SW480 (cell line): ENCODE results near the gene C3orf49.

Experiments
- DNase-seq: peaks from one replicate; pipeline ENCODE4 v3.0.0-alpha.2; 2016; ENCODE audit warnings: low spot score

Gene C3orf49

DNA sequence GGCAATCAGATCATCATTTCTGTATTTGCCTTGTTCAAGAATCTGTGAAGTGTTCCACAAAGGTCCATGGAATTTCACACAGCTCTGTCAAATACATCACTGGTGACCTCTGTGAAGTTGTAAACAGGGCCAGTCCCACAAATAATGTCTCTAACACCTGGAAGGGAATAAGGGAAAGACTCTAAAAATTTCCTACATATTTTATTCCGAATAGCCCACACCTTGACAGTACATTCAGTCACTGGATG lies at the start of gene C3orf49:
Gene C3orf49, plus strand, starts transcription at position 149 of the 248 bp plus-strand sequence. CDS start 173 bp downstream, outside the sequence.
- DNase-seq, result no peak

DNA sequence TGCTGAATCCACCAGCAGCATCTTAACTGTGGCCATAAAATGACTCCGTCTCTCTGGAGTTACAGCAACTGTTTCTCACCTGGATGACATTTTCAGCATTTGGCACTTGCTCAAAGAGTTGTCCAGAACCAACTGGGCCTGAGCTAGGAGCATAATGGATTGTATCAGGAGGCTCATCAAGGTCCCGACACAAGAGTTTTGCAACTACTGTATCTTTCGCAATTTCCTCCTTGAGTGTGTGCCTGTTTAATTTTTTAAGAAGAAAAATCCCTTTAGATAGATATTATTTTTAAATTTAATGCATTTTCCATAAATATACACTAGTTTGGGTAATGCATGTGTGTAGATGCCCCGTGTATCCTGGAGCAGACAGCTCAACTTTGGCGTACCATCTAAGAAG lies 44.3 kb upstream of the C3orf49 start:
- DNase-seq, result no peak

DNA sequence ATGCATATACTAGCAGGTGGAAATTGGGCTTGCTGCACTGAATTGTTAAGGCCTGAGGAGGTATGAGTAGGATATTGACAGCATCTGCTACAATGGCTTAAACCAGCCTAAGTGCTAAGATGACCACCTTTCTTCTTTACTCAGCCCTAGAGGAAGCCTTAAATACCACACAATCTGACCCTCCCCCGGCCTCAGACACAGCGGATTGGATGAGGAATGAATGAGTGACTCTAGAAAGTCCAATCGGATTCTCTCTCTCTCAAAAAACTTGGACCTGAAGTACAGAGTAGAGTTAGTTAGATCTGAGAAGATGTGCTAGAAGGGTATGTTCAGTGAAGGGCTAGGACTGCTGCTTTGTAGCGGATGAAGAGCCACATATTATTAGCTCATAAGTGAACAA lies 39.9 kb upstream of the C3orf49 start:
- no peak for DNase-seq

GRCh38 chr3:63791974-63792373 lies 27.1 kb upstream of the C3orf49 start:
- DNase-seq, result peak; percentile 11

DNA sequence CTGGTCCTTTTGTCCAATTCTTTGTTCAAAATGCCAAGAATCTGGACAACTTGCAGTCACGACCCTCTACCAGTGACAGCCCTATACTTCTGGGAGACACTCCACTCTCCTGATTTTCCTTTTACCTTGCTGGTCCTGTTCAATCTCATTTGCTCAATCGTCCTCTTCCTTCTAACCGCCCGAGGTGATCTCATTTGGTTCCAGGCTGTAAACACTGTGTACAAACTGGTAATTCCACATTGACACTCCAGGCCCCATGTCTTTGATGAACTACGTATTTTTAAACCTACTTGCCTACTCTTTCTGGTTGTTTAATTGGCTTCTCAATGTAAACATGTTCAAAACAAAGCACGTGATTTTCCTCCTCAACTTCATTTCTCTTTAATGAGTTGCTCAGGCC lies 23.7 kb upstream of the C3orf49 start:
- no peak for DNase-seq

GRCh38 chr3:63798544-63798943 lies 20.6 kb upstream of the C3orf49 start:
- DNase-seq, result no peak

GRCh38 chr3:63798949-63799348 lies 20.1 kb upstream of the C3orf49 start:
- no peak for DNase-seq

DNA sequence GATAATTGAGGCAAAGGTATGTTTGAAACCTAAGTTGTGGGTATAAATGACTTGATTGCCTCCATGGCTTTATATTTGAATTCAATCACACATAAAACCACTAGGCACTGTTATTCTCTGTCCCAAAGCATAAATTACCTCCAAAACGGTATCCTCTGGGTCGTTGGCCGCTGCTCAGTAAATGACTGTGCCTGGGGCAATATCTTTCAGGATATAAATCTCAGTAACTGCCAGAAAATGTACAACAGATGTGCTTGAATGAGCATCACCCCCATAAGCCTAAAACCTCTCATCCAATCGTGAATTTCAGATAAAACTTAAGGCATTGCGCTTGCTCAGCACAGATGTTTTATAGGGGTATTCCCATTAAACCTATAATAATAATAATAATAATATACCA lies 19.0 kb upstream of the C3orf49 start:
- no peak for DNase-seq

- DNase-seq, result no peak
These were observed 15.2 kb upstream of the C3orf49 start for GRCh38 chr3:63803911-63804310.

GRCh38 chr3:63807961-63808565 lies 11.0 kb upstream of the C3orf49 start:
- DNase-seq, result no peak

- no peak for DNase-seq
These were observed 10.5 kb upstream of the C3orf49 start for GRCh38 chr3:63808633-63809032.

DNA sequence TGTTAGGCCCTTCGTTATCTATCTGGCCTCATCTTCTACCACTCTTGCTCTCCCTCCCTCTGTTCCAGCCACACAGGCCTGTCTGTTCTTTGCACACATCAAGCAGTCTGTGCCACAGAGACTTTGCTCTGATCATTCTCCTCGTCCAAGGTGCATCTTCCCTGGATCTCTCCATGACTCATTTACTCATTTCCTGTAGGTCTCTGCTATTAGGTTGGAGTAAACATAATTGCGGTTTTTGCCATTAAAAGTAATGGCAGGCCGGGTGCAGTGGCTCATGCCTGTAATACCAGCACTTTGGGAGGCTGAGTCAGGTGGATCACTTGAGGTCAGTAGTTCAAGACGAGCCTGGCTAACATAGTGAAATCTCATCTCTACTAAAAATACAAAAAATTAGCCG lies 9.5 kb upstream of the C3orf49 start:
- DNase-seq, result peak; percentile 84

DNA sequence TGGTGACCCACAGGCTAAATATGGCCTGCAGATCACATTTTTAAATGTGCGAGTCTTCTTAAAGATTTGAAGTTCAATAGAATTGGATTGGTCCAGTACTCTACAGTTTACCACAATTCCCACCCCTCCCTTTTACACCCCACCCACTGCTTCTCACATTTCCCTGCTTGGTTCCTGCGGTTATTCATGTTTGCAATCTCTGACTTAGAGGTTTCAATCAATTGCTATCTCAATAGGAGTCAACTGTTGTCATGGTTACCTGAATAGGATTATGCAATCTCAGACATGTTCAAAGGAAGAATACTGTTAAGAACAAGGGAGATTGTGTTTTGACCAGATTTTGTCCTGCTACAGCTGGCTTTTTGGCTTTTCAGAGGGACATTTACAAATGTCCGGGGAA lies 4.9 kb upstream of the C3orf49 start:
- no peak for DNase-seq

DNA sequence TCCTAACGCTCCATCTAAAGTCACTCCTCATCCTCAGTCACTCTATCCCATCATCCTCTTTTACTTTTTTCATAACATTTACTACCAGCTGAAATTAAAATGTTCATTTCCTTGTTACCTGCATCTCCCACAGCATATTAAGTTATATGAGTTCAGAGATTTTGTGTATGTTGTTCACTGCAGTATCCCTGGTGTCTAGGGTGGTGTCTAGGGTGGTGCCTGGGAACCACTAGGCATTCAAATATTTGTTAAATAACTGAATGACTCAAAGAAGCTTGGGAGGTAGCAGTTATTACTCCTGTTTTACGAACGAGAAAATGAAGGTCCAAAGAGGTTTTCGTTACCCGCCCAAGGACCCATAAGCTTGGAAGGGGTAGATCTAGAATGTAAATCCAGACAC lies 1.9 kb upstream of the C3orf49 start:
- DNase-seq, result no peak

- peak; percentile 31 for DNase-seq
These were observed 583 bp upstream of the C3orf49 start for GRCh38 chr3:63818282-63819150.

GRCh38 chr3:63824309-63824708 lies 5.2 kb downstream of the C3orf49 start:
- peak; percentile 20 for DNase-seq

- DNase-seq, result no peak
These were observed 11.4 kb downstream of the C3orf49 start for GRCh38 chr3:63830526-63830925.

GRCh38 chr3:63832395-63832794 lies 13.3 kb downstream of the C3orf49 start:
- DNase-seq, result no peak

GRCh38 chr3:63841704-63842103 lies 22.6 kb downstream of the C3orf49 start:
- DNase-seq, result no peak

- DNase-seq, result no peak
These were observed 23.0 kb downstream of the C3orf49 start for GRCh38 chr3:63842127-63842526.

GRCh38 chr3:63845215-63845614 lies 26.1 kb downstream of the C3orf49 start:
- DNase-seq, result no peak

DNA sequence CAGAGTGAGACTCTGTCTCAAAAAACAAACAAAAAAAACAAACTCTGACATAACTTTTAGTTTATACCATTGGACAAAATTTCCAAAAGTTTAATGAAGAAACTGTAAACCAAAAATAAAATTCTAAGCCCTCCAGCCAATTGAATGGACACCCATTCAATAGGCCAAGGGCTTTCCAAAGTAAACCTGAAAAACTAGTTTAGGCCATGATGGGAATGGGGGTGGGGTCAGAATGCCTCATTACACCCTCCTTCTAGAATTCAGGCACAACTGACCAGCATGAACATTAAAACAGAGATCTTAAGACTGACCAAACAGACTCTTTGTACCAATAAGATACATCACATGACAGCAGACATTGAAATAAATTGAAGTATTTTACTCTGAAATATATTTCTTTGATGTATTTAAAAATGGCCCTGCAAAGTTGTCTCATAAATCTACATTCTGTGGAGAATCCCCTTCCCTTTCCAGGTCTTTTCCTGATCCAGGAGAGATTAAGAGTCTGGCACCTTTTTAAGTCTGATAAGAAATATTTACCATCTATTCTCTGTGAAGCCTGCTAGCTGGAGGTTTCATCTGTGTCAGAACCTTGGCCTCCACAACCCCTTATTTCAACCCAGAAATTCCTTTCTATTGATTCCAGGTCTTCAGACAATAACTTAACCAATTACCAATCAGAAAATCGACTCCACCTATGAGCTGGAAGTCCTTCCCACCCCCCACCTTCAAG lies 28.8 kb downstream of the C3orf49 start:
- no peak for DNase-seq

DNA sequence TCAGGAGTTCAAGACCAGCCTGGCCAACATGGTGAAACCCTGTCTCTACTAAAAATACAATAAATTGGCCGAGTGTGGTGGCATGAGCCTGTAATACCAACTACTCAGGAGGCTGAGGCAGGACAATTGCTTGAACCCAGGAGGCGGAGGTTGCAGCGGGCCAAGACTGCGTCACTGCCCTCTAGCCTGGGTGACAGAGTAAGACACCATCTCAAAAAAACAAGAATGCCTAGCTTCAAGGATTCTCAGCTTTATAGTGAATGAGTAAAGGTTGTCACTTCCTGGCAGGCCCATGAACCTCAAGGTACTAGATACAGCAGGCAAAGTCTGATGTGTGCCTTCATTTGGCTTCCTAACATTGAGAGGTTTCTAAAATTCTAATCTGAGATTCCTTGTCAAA lies 30.1 kb downstream of the C3orf49 start:
- no peak for DNase-seq
